Measurements from ENCODE around the gene FFAR1.

- no peak for TF ChIP-seq POLR2AphosphoS5 (IDR thresholded peaks at IDR 0.05)
- no peak for TF ChIP-seq CTCF (IDR thresholded peaks at IDR 0.05 in 8 of 11, conservative IDR thresholded peaks at IDR 0.05 in 3 of 11)
Measured at GRCh38 chr19:35369522-35369921, 21.8 kb downstream of the FFAR1 start.

Data from spleen (tissue), 7 donors.